DND-41 (cell line): ENCODE data around the gene CTNNBL1.

Experiments used
- ATAC-seq: fragments of 200-7000 bp; cut with Tn5 transposase; 3 replicates; pipeline ENCODE4 v1.9.1; 2021; ENCODE audit warnings: low read depth; ENCODE audit not compliant: insufficient read depth
- DNase-seq: peaks from one replicate; pipeline ENCODE4 v3.0.0-alpha.2; 2020
- H2AFZ ChIP-seq: 2 replicates; pipeline ENCODE4 v1.6.0; 2012; ENCODE audit warnings: low read depth, low read length
- H3K27ac ChIP-seq: 2 replicates; pipeline ENCODE4 v1.5.1; 2012; ENCODE audit warnings: low read length, inconsistent platforms
- H3K27me3 ChIP-seq: fragments of 200-600 bp; sonication (generic); 2 replicates; pipeline ENCODE4 v1.6.0; 2012; ENCODE audit warnings: low read length, mild to moderate bottlenecking, inconsistent platforms; ENCODE audit not compliant: insufficient read depth, poor library complexity
- H3K36me3 ChIP-seq: 2 replicates; pipeline ENCODE4 v1.5.1; 2012; ENCODE audit warnings: low read length, inconsistent platforms; ENCODE audit not compliant: insufficient read depth
- H3K4me1 ChIP-seq: 2 replicates; pipeline ENCODE4 v1.5.1; 2012; ENCODE audit warnings: mild to moderate bottlenecking, low read length; ENCODE audit not compliant: insufficient read depth
- H3K4me2 ChIP-seq: 2 replicates; pipeline ENCODE4 v1.6.0; 2012; ENCODE audit warnings: mild to moderate bottlenecking, moderate library complexity, low read length, inconsistent platforms; ENCODE audit not compliant: insufficient read depth
- H3K4me3 ChIP-seq, 2 experiments: fragments of 200-600 bp in 1 of 2; shearing (Covaris generic) in 1 of 2; 2 replicates each; pipeline ENCODE4 v1.5.1; 2012 to 2016; ENCODE audit warnings: inconsistent platforms in 2 of 2, low read length in 2 of 2, mild to moderate bottlenecking in 2 of 2, low read depth in 1 of 2, moderate library complexity in 1 of 2
- H3K79me2 ChIP-seq: 2 replicates; pipeline ENCODE4 v1.6.0; 2012; ENCODE audit warnings: low read length, inconsistent platforms; ENCODE audit not compliant: insufficient read depth
- H3K9ac ChIP-seq: 2 replicates; pipeline ENCODE4 v1.6.0; 2012; ENCODE audit warnings: low read depth, mild to moderate bottlenecking, inconsistent platforms, low read length, moderate library complexity
- H3K9me3 ChIP-seq: 2 replicates; pipeline ENCODE4 v1.5.1; 2012; ENCODE audit warnings: low read length, moderate library complexity, mild to moderate bottlenecking, inconsistent platforms; ENCODE audit not compliant: insufficient read depth, severe bottlenecking
- H4K20me1 ChIP-seq: 2 replicates; pipeline ENCODE4 v1.6.0; 2012; ENCODE audit warnings: low read length; ENCODE audit not compliant: insufficient read depth
- CTCF ChIP-seq: IDR thresholded peaks from 2 replicates; pipeline ENCODE4 v1.5.1; 2012; ENCODE audit warnings: borderline replicate concordance, low read length, moderate library complexity, mild to moderate bottlenecking; ENCODE audit not compliant: poor library complexity, severe bottlenecking; ENCODE audit errors: extremely low read depth
- EZH2 ChIP-seq: IDR thresholded peaks from 3 replicates; pipeline ENCODE4 v1.6.1; 2012; ENCODE audit warnings: borderline replicate concordance, low read depth, mild to moderate bottlenecking, moderate library complexity, low read length, inconsistent platforms; ENCODE audit not compliant: severe bottlenecking

CTNNBL1 gene

DNA sequence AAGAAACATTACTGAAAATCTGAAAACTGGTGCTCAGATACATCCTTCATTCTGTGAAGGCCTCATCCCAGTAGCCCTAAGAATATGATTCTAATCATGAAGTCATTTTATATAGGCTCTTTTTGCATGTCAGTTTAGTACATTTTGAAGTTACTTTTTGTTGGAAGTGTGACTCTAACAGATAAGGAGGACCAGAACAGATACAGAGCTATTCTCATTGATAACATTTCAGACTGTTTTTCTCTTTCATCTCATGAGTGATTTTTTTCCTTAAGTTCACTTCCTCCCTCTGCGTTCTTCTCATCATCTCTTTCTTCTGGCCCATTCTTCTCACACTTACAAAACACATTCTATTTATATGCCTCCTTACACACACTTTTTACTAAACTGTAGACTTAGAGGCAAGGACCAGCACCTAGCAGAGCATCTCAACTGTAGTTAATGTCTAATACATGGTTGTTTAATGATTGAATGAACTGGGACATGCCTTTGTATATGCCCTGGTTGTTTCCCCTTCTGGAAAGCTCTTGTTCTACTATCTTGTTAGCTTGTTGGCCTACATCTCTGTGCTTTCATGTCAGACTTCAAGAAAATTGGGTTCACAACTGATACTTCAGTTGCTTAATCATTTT is 8.7 kb downstream of the CTNNBL1 start:
- no peak for ATAC-seq

GRCh38 chr20:37703035-37703845 is 9.4 kb downstream of the CTNNBL1 start:
- Histone ChIP-seq H3K27me3 (no peaks in the 10 kb centered on the region), H3K9me3 (peaks cover 3% of the 10 kb centered on the region), H4K20me1 (peaks cover 42% of the 10 kb centered on the region), H3K9ac (no peak overlapping the region), H3K4me3 (no peak overlapping the region), H3K36me3 (no peaks in the 10 kb centered on the region), H3K4me1 (no peaks in the 10 kb centered on the region), H2AFZ (no peak overlapping the region), H3K79me2 (peaks cover 100% of the 10 kb centered on the region), H3K27ac (no peak overlapping the region), H3K4me2 (no peak overlapping the region)
- no peak for DNase-seq
- TF ChIP-seq CTCF (no peak), EZH2 (no peak)
- ATAC-seq, result no peak

More for the DNA sequence above, 8.7 kb downstream of the CTNNBL1 start:
- peaks cover 44% of the 10 kb centered on the region for H4K20me1 ChIP-seq
- H3K79me2 ChIP-seq, result peaks cover 99% of the 10 kb centered on the region
- H3K4me3 ChIP-seq, result no peak overlapping the region
- H3K27me3 ChIP-seq, result no peaks in the 10 kb centered on the region
- no peak overlapping the region for H3K4me2 ChIP-seq
- H3K36me3 ChIP-seq, result 0 out of 2 replicates have a peak, but pooled peaks cover 2% of the 10 kb centered on the region
- no peak overlapping the region for H3K9ac ChIP-seq
- H3K9me3 ChIP-seq, result peaks cover 3% of the 10 kb centered on the region
- DNase-seq, result no peak
- no peak overlapping the region for H3K27ac ChIP-seq
- no peak for TF ChIP-seq CTCF
- no peak for TF ChIP-seq EZH2
- no peaks in the 10 kb centered on the region for H3K4me1 ChIP-seq
- H2AFZ ChIP-seq, result no peak overlapping the region

GRCh38 chr20:37704955-37705354 is 11.1 kb downstream of the CTNNBL1 start:
- Histone ChIP-seq H3K4me2 (no peak overlapping the region), H3K4me1 (no peaks in the 10 kb centered on the region), H4K20me1 (peaks cover 38% of the 10 kb centered on the region; the same call in 1 of the 2 replicates), H3K27ac (no peak overlapping the region), H2AFZ (no peak overlapping the region), H3K9me3 (peaks cover 3% of the 10 kb centered on the region), H3K4me3 (no peak overlapping the region), H3K36me3 (no peaks in the 10 kb centered on the region), H3K27me3 (no peaks in the 10 kb centered on the region), H3K79me2 (peaks cover 99% of the 10 kb centered on the region), H3K9ac (no peak overlapping the region)
- no peak for DNase-seq
- no peak for ATAC-seq
- no peak for TF ChIP-seq CTCF
- no peak for TF ChIP-seq EZH2
